GM19463 (cell line): ENCODE data around the gene TRAF2.

ENCODE experiments used
- ATAC-seq: cut with Tn5 transposase; IDR thresholded peaks from one replicate; pipeline ENCODE4 v1.9.1; 2021; ENCODE audit warnings: mild to moderate bottlenecking, moderate library complexity; ENCODE audit not compliant: unreplicated experiment

The TRAF2 gene

DNA sequence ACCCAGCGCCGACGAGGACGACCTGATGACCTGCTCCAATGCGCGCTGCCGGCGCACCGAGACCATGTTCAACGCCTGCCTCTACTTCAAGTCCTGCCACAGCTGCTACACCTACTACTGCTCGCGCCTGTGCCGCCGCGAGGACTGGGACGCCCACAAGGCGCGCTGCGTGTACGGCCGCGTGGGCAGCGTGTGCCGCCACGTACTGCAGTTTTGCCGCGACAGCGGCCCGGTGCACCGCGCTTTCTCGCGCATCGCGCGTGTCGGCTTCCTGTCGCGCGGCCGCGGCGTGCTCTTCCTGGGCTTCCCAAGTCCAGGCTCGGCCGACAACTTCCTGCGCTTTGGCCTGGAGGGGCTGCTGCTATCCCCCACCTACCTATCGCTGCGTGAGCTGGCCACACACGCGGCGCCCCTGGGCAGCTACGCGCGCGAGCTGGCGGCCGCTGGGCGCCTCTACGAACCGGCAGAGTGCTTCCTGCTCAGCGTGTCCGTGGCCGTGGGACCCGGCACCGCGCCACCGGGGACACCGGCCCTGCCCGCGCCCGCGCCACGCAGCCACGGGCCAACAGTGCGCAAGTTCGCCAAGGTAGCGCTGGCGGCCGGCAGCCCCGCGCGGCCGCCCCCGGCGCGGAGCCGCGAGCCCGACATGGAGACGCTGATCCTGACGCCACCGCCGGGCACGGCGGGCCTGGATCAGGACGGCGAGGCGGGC lies 39.8 kb upstream of the TRAF2 start:
- ATAC-seq: no peak

DNA sequence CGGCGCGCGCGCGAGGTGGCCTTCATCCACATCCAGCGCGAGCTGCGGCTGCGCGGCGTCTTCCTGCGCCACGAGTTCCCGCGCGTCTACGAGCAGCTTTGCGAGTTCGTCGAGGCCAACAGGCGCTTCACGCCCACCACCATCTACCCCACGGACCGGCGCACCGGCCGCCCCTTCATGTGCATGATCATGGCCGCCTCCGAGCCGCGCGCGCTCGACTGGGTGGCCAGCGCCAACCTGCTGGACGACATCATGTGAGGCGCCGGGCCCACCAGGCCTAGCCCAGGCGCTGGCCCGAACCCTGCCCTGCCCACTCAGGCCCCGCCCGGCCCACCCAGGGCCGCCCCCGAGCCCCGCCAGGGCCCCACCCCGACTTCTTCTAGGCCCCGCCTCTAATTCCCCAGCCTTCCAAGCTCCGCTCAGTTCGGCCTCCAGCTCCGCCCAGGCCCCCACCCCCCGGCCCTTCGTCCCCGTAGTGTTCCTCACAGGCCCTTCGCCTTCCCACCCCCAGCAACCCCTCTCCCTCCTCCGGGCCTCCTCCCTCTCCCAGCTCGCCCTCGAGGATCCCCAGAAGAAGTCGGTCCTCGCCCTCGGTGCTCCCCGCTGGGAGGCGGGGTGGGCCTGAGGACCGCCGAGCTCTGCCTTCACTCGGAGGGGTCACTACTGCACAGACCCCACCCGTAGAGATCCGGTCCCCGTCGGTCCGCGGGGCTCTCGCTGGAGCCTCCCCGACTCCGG lies 39.1 kb upstream of the TRAF2 start:
- ATAC-seq: no peak

DNA sequence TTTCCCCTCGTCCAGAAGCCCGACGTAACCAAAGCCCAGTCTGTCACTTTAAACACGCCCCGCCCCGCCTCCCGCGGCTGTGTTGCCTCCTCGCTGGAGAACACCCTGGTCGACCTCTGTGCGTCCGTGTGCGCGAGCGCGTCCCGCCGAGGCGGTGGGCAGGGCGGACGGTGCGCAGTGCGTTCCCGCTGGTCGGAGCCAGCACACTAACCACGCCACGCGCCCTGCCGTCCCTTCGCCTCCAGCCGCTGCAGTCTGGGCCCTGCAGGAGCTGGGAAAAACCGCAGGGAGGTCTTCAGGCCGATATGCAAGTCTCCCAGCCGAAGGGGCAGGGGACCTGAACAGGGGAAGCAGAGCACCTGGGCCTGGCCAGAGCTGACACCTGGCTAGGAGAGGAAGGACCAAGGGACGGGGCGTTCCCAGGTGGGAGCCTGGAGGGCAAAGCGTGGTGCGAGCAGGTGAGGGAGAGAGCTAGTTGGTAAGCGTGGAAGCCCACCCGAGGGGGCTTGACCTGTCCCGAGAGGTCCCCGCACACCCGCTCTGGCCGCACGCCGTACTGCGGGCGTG lies 38.4 kb upstream of the TRAF2 start:
- no peak for ATAC-seq

DNA sequence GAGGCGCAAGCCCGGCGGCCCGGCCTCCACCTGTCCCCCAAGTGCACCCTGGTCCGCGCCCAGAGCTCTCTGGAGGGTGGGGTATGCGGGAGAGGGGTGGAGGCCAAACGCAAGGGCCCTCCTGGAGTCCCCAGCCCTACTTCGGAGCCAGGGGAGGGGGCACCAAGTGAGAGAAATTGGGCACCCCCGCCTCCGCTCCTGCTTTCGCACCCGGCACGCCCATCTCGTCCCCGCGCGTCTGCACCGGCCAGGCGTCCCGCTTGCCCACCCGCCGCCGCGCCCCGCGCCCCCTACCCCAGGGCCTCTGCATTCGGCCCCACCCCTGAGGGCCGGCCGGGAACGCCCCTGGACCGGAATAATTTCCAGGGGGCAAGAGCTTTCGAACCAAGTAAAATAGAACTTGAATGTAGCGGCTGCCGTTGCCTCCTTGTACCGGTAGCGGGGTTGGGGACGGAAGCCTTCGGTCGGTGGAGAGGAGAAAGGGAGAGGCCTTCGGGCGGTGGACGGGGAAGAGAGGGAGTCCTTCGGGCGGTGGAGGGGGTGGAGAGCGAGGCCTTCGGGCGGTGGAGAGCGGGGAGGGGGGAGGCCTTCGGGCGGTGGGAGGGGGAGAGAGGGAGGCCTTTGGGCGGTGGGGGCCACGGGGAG lies 37.8 kb upstream of the TRAF2 start:
- peak; percentile 8 for ATAC-seq

DNA sequence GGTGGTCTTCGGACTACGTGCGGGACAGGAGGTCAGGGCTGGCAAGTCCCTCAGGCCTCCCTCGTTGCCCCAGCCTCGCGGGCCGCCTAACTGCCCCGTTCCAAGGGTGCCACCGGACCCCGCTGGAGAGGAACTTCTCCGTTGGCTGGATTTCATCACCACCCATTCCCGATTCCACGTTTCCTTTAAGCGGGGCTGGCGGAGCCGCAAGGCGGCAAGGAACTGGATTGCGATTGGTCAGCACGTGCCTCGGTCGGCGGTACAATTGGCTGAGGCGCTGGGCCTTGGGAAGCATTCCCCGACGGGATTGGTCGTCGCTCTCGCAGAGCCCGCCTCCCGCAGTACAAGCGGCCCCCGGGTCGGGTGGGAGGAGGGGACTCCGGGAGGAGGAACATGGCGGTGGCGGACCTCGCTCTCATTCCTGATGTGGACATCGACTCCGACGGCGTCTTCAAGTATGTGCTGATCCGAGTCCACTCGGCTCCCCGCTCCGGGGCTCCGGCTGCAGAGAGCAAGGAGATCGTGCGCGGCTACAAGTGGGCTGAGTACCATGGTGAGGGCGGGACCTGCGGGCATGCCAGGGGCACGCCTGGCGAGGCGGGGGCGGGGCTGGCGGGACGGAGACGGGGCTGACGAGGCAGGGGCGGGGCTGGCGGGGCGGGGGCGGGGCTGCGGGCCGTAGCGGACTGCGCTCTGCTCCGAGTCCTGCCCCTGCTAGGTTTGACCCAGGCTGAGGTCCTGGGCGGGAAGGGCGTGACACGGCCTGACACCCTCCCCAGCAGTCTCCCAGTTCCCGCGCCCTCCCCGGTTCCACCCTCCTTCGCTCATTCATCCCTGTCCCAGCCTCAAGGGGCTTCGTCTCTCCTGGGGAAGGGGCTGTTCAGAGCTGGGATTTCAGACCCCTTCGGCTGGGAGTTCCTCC lies 37.0 kb upstream of the TRAF2 start, which contains the start of gene PHPT1:
Gene PHPT1 (plus strand): TSS at position 372 of the 922 bp plus-strand sequence. CDS start 22 bp downstream, at position 394.
- peak; percentile 77 for ATAC-seq

DNA sequence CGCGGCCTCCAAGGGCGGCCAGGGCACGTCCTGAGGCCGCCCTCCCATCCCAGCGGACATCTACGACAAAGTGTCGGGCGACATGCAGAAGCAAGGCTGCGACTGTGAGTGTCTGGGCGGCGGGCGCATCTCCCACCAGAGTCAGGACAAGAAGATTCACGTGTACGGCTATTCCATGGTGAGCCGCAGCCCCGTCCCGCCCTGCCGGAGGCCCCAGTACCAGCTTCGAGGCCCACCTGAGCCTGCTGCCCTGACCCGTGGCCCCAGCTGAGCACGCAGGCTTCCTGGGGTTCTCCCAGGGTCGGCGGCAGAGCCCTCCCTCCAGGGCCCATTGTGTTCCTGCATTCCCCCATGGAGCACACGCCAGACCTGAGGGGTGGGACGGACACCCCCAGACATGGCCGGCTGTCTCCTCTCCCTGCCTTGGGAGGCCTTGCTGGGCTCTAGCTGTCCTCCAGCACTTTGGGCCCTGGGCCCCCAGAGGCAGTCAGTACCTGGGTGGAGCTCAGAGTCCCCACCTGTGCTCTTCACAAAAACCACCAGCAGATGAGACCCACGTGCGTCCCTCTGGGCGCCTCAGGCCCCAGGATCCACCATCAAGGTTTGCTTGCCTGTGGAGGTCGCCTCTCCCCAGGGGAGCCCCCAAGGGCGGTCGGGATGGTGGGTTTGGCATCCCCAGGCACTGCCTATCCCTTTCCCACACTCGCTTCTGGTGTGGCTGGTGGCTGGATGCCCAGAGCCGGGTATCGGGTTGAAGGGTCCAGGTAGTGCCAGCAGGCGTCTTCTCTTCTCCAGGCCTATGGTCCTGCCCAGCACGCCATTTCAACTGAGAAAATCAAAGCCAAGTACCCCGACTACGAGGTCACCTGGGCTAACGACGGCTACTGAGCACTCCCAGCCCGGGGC lies 36.1 kb upstream of the TRAF2 start:
- ATAC-seq: no peak

DNA sequence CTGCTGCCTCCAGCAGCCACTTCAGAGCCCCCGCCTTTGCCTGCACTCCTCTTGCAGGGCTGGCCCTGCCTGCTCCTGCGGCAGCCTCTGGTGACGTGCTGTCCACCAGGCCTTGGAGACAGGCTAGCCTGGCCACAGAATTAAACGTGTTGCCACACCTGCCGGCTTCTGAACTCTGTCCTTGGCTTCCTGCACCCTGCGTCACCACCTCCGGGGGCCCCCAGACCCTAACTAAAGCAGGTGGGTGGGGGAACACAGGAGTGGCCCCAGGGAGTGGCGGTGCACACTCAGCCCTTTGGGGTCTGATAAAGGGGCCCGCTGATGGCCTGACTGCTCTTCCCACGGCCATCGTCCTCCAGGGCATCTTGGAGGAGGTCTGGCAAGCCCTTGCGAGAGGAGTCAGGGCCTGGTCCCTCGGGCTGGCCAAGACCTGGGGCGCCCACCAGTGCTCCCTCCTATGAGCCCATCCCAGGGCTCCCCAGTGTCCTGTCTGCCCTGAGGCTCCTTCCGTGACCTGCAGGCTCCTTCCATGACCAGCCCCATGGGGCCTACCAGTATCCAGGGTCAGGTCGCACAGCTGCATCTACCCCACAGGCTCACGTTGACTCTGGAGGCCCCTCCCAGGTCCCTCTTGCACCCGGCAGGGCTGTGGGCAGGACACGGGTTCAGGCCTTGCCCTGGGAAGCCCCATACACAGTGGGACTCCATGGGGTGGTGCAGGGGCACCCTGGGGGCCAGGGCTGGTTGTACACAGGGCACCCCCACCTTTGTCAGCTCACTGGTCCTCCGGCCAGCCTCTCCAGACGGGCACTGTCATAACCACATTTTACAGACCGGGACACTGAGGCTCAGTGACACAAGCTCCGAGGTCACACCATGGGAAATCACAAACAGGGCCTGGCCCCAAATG lies 35.2 kb upstream of the TRAF2 start:
- no peak for ATAC-seq

DNA sequence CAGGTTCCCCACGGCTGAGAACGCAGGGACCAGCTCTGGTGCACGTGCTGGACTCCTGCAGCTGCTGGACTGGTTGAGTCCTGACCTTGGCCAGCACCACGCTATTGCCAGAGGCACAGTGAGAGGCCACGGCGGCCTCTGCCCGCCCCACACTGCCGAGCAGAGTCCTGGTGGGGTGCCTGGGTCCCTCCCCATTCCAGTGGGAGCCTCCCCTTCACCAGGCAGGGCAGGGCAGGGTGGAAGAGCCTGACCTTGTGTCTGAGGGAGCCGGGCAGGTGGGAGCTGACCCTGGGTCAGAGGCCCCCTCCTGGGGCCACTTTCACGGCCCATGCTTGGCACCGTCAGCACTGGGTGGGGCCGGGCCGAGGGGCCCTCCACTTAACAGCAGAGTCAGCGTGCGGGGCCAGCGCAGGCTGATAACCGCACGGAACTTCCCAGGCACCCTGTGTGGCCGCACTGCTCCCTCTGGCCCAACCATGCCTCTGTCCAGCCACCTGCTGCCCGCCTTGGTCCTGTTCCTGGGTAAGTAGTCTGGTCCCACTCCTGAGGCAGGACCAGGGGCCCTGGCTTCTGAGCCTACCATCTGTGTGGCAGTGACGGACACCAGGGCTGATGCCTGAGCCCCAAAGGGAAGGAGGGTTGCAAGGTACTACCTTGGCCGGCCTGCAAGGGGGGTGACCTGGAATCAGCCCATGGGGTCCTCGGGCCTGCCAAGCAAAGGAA lies 34.2 kb upstream of the TRAF2 start, which contains the start of gene MAMDC4:
Gene MAMDC4 (plus strand): TSS at position 406 of the 723 bp plus-strand sequence. CDS start 71 bp downstream, at position 477.
- ATAC-seq: no peak

DNA sequence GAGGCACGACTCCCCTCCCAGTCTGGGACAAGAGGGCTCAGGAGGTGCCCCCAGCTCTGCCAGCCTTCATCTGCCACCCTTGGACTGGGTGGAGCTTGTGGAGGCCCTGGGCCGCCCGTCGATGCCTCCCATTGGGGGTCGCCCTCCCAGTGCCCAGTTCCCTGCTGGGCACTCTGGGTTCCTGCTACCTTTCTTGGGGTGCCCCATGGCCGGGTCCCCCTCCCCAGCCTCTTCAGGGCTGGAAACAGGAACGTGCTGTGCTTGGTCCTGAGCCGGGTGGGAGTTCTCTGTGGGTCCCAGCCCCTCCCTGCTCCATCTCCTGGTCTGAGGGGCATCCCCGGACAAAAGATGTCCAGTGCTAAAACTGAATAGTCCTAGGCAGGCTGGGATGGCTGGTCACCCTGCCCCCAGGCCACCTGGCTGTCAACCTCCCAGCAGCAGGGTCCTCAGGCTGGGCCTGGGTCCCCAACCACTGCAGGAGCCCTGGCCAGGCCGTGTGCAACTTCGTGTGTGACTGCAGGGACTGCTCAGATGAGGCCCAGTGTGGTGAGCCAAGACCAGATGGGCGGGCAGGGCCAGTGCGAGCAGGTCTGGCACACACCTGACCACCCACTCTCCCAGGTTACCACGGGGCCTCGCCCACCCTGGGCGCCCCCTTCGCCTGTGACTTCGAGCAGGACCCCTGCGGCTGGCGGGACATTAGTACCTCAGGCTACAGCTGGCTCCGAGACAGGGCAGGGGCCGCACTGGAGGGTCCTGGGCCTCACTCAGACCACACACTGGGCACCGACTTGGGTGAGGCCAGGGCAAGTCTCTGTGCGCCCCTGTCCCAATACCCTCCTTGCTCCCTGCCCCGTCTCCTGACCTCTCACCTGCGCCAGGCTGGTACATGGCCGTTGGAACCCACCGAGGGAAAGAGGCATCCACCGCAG lies 33.4 kb upstream of the TRAF2 start:
- no peak for ATAC-seq

DNA sequence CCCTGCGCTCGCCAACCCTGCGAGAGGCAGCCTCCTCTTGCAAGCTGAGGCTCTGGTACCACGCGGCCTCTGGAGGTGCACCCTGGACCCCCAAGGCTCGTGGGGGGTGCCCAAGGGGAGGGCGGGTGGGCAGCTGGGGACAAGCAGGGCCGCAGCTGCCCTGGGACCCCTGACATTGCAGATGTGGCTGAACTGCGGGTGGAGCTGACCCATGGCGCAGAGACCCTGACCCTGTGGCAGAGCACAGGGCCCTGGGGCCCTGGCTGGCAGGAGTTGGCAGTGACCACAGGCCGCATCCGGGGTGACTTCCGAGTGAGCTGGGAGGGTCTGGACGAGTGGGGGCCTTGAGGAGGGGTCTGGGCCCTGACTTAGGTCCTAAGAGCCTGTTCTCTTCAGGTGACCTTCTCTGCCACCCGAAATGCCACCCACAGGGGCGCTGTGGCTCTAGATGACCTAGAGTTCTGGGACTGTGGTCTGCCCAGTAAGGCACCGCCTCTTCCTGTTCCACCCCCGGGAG lies 32.7 kb upstream of the TRAF2 start:
- ATAC-seq: no peak

DNA sequence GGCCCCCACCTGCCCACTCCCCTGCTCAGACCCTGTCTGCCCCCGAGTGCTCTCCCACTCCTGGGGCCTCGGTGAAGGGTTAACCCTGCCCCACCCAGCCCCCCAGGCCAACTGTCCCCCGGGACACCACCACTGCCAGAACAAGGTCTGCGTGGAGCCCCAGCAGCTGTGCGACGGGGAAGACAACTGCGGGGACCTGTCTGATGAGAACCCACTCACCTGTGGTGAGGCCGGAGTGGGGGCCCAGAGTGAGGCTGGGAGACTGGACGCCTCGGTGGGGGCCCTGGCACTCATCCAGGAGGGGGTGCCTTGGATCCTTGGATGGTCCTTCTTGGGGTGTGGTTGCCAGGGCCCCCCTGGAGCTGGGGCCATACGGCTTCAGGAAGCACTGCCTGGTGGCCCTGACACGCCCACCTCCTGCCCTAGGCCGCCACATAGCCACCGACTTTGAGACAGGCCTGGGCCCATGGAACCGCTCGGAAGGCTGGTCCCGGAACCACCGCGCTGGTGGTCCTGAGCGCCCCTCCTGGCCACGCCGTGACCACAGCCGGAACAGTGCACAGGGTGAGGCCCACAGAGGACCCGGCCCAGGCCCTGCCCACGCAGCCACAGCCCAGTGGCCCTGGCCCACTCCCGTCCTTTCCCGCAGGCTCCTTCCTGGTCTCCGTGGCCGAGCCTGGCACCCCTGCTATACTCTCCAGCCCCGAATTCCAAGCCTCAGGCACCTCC lies 32.0 kb upstream of the TRAF2 start:
- no peak for ATAC-seq

DNA sequence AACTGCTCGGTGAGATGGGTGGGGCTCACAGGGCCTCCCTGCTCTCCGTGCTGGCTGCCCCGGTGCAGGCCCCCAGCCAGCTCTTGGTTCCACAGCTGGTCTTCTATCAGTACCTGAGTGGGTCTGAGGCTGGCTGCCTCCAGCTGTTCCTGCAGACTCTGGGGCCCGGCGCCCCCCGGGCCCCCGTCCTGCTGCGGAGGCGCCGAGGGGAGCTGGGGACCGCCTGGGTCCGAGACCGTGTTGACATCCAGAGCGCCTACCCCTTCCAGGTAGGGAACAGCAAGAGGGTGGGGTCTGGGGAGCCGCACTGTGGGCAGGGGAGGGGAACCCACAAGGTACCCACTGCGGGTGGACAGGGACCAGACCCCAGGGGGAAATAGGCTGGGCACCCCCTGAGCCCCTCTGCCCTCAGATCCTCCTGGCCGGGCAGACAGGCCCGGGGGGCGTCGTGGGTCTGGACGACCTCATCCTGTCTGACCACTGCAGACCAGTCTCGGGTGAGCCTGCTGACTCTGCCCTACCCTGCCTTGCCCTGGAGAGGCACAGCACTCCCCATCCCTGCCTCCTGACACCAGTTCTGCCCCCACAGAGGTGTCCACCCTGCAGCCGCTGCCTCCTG lies 31.4 kb upstream of the TRAF2 start:
- no peak for ATAC-seq

DNA sequence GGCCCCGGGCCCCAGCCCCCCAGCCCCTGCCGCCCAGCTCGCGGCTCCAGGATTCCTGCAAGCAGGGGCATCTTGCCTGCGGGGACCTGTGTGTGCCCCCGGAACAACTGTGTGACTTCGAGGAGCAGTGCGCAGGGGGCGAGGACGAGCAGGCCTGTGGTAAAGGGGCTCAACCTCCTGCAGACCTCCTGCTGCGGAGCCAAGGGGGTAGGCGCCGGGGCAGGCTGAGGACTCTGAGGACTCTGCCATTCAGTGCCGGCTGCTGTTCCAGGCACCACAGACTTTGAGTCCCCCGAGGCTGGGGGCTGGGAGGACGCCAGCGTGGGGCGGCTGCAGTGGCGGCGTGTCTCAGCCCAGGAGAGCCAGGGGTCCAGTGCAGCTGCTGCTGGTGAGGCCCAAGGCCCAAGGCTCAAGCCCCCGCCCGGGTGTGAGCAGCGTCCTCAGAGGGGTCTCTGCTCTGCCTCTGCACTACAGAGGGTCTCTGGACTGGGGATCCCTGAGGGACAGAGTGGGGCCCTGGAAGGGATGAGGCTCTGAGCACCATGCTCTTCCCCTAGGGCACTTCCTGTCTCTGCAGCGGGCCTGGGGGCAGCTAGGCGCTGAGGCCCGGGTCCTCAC lies 30.7 kb upstream of the TRAF2 start:
- no peak for ATAC-seq

DNA sequence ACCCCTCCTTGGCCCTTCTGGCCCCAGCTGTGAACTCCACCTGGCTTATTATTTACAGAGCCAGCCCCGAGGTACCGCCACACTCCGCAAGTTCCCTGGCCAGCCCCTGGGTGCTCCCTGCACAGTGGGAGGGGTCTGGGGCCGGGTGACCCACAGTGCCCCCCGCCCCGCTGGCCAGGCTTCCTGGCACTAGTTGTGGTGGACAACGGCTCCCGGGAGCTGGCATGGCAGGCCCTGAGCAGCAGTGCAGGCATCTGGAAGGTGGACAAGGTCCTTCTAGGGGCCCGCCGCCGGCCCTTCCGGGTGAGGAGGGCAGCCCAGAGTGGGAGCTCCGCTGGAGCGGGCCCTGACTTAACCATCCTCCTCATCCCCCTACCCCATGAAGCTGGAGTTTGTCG lies 30.2 kb upstream of the TRAF2 start:
- no peak for ATAC-seq
